Measurements from ENCODE around the gene EFNA3. TPM values are rescaled to one million over a fixed set of nuclear protein-coding genes. Genes with fewer than 3 reads are reported as not detected.

EFNA3 gene
- polyA plus RNA-seq, 1 donor (not counting 4 experiments of a cell fraction or from before 2014, with no cell fraction given) = 4.4 TPM

DNA sequence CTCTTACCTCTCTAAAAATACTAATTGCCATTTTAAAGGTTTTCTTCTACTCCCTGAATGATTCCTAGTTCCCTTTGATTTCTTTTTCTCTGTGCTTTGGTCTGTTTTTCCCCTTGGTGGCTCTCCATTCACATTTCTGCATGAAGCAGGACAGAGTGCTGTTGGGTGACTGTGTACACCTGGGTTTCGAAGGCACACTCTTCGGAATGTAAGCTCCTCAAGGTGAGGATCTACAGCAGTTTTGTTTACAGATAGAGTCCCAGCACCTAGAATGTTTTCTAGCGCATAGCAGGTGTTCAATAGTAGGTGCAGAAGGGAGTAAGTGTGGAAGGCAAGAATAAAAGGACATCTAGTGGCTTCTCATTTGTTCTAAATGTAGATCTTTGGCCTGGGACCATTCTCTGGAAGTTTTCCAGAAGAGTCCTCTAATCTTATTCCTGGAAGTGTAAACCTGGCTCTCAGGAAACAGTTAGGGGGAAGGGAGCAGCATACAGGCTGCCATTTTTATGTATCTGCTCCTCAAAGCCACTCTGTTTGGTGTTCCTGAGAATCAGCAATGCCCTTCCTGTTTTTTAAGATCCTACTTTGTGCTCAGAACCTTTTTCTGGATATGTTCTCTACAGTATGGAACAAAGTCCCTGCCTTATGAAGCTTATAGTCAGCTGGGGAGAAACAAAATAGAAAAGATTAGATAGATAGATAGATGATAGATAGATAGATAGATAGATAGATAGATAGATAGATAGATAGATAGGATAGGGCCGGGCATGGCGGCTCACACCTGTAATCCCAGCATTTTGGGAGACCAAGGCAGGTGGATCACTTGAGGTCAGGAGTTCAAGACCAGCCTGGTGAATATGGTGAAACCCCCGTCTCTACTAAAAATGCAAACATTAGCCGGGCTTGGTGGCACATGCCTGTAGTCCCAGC is 26.2 kb downstream of the EFNA3 start:
- H3K36me3 ChIP-seq (ENCODE audit: control insufficient read depth in 2 of 2, extremely low read depth in 1 of 2, insufficient read depth in 2 of 2, low read length in 2 of 2) = no peaks in the 10 kb centered on the region
- no peaks in the 10 kb centered on the region for H3K4me1 ChIP-seq (ENCODE audit: control insufficient read depth, extremely low read depth, insufficient read depth, low read length)
- no peak overlapping the region for H2AFZ ChIP-seq (ENCODE audit: control insufficient read depth, low read length)
- TF ChIP-seq CTCF (optimal IDR thresholded peaks at IDR 0.05 in 1 of 3, IDR thresholded peaks at IDR 0.05 in 1 of 3, conservative IDR thresholded peaks at IDR 0.05 in 1 of 3; ENCODE audit: extremely low read depth in 1 of 3, insufficient read depth in 2 of 3, low read length in 3 of 3) (no peak), EZH2 (IDR thresholded peaks at IDR 0.05; ENCODE audit: low read length) (no peak)
- no peak for FAIRE-seq
- H4K20me1 ChIP-seq (ENCODE audit: control insufficient read depth, extremely low read depth, insufficient read depth, low read length) = no peaks in the 10 kb centered on the region
- no peaks in the 10 kb centered on the region for H3K79me2 ChIP-seq (ENCODE audit: control insufficient read depth, insufficient read depth, low read length)
- H3K9me1 ChIP-seq (ENCODE audit: control insufficient read depth, extremely low read depth, insufficient read depth, low read length) = no peaks in the 10 kb centered on the region
- H3K9me3 ChIP-seq (ENCODE audit: control insufficient read depth, low read depth, low read length) = no peaks in the 10 kb centered on the region
- no peak overlapping the region for H3K9ac ChIP-seq (ENCODE audit: control insufficient read depth, extremely low read depth, insufficient read depth, low read length)
- dilution Hi-C loops (cut with MboI; ENCODE audit: extremely low pct_ligation_motif_present, low sequenced_read_pairs) = no loop called here
- no peak for DNase-seq (ENCODE audit: low read depth, low spot score)
- H3K4me3 ChIP-seq (ENCODE audit: control insufficient read depth in 2 of 3, extremely low read depth in 1 of 3, insufficient read depth in 2 of 3, low read depth in 1 of 3, low read length in 3 of 3) = no peak overlapping the region
- H3K27ac ChIP-seq (ENCODE audit: control insufficient read depth, insufficient read depth, low read length) = no peak overlapping the region
- H3K4me2 ChIP-seq (ENCODE audit: control insufficient read depth, extremely low read depth, insufficient read depth, low read depth, low read length) = no peak overlapping the region
- H3K27me3 ChIP-seq (ENCODE audit: control insufficient read depth, extremely low read depth, insufficient read depth, low read length) = no peaks in the 10 kb centered on the region

GRCh38 chr1:155105604-155106011 is 27.0 kb downstream of the EFNA3 start:
- Histone ChIP-seq H3K79me2 (ENCODE audit: control insufficient read depth, insufficient read depth, low read length) (no peaks in the 10 kb centered on the region), H3K36me3 (ENCODE audit: control insufficient read depth in 2 of 2, extremely low read depth in 1 of 2, insufficient read depth in 2 of 2, low read length in 2 of 2) (no peaks in the 10 kb centered on the region), H3K4me1 (ENCODE audit: control insufficient read depth, extremely low read depth, insufficient read depth, low read length) (no peaks in the 10 kb centered on the region), H3K27ac (ENCODE audit: control insufficient read depth, insufficient read depth, low read length) (no peak overlapping the region), H4K20me1 (ENCODE audit: control insufficient read depth, extremely low read depth, insufficient read depth, low read length) (no peaks in the 10 kb centered on the region), H3K4me2 (ENCODE audit: control insufficient read depth, extremely low read depth, insufficient read depth, low read depth, low read length) (no peak overlapping the region), H3K9ac (ENCODE audit: control insufficient read depth, extremely low read depth, insufficient read depth, low read length) (no peak overlapping the region), H2AFZ (ENCODE audit: control insufficient read depth, low read length) (no peak overlapping the region), H3K4me3 (ENCODE audit: control insufficient read depth in 2 of 3, extremely low read depth in 1 of 3, insufficient read depth in 2 of 3, low read depth in 1 of 3, low read length in 3 of 3) (no peak overlapping the region), H3K9me1 (ENCODE audit: control insufficient read depth, extremely low read depth, insufficient read depth, low read length) (no peaks in the 10 kb centered on the region), H3K27me3 (ENCODE audit: control insufficient read depth, extremely low read depth, insufficient read depth, low read length) (no peaks in the 10 kb centered on the region), H3K9me3 (ENCODE audit: control insufficient read depth, low read depth, low read length) (no peaks in the 10 kb centered on the region)
- FAIRE-seq = no peak
- TF ChIP-seq EZH2 (IDR thresholded peaks at IDR 0.05; ENCODE audit: low read length) (no peak), CTCF (optimal IDR thresholded peaks at IDR 0.05 in 1 of 3, IDR thresholded peaks at IDR 0.05 in 1 of 3, conservative IDR thresholded peaks at IDR 0.05 in 1 of 3; ENCODE audit: extremely low read depth in 1 of 3, insufficient read depth in 2 of 3, low read length in 3 of 3) (no peak)
- dilution Hi-C loops (cut with MboI; ENCODE audit: extremely low pct_ligation_motif_present, low sequenced_read_pairs) = no loop called here
- DNase-seq (ENCODE audit: low read depth, low spot score) = no peak

Measured in keratinocyte (primary cell).